ENCODE data around the gene CLDN9. TPM values are rescaled to one million over a fixed set of nuclear protein-coding genes. Genes with fewer than 3 reads are reported as not detected.
A peak's percentile ranks its signal among the peaks of the same experiment; 100 is the strongest.

The CLDN9 gene
- total and polyA plus RNA-seq, 9 of the 15 experiments (the other 6 are each of a cell fraction or from before 2014, with no cell fraction given), result 0.12 to 0.44 (median 0.22) TPM; not detected in 4

- no peak for TF ChIP-seq EZH2 (IDR thresholded peaks at IDR 0.05; ENCODE audit: borderline replicate concordance, low read depth, low read length)
- no peak for TF ChIP-seq ZBED1 (IDR thresholded peaks at IDR 0.05)
- no peak for TF ChIP-seq POLR2B (IDR thresholded peaks at IDR 0.05; ENCODE audit: low read depth, partially characterized antibody)
- TF ChIP-seq KDM5B (IDR thresholded peaks at IDR 0.05; ENCODE audit: insufficient replicate concordance, low read depth, low read length), result peak; percentile 43
- TF ChIP-seq NONO (IDR thresholded peaks at IDR 0.05; ENCODE audit: low read depth in 2 of 2, low read length in 1 of 2), result no peak
- no peak for TF ChIP-seq COPS2 (conservative IDR thresholded peaks at IDR 0.05)
- TF ChIP-seq RB1 (IDR thresholded peaks at IDR 0.05; ENCODE audit: low read depth), result peak; percentile 51
- peak in 1 of 2 experiments; percentile 69; a peak in 2 of 4 replicates for TF ChIP-seq MAZ (CRISPR knock-in tag; conservative IDR thresholded peaks at IDR 0.05 in 1 of 2, IDR thresholded peaks at IDR 0.05 in 1 of 2)
- no peak for TF ChIP-seq THAP12 (CRISPR knock-in tag; IDR thresholded peaks at IDR 0.05)
- no peak for TF ChIP-seq E2F6 (IDR thresholded peaks at IDR 0.05; ENCODE audit: borderline replicate concordance in 1 of 2, extremely low read depth in 1 of 2, insufficient read depth in 1 of 2, insufficient read length in 1 of 2, low read depth in 1 of 2, low read length in 1 of 2, poor library complexity in 1 of 2, severe bottlenecking in 1 of 2)
- peak in 1 of 3 experiments; percentile 7; a peak in 1 of 6 replicates for TF ChIP-seq CTCF (IDR thresholded peaks at IDR 0.05 in 2 of 3, conservative IDR thresholded peaks at IDR 0.05 in 1 of 3; ENCODE audit: insufficient read depth in 2 of 3, low read depth in 1 of 3, low read length in 3 of 3)
- no peak for TF ChIP-seq ZNF324 (CRISPR knock-in tag; IDR thresholded peaks at IDR 0.05)
- TF ChIP-seq UBTF (IDR thresholded peaks at IDR 0.05; ENCODE audit: borderline replicate concordance in 1 of 2, low read depth in 2 of 2, low read length in 2 of 2), result no peak
- TF ChIP-seq PCBP1 (IDR thresholded peaks at IDR 0.05; ENCODE audit: low read depth, low read length, poor library complexity, severe bottlenecking), result peak; percentile 41
- TF ChIP-seq ZBTB8A (IDR thresholded peaks at IDR 0.05; ENCODE audit: partially characterized antibody), result no peak
- no peak for TF ChIP-seq SNAPC5 (CRISPR knock-in tag; IDR thresholded peaks at IDR 0.05)
- TF ChIP-seq ZNF707 (CRISPR knock-in tag; conservative IDR thresholded peaks at IDR 0.05), result no peak
Observed at GRCh38 chr16:2964475-2965336, 48.0 kb upstream of the CLDN9 start (continued).
